SU-DHL-6 (cell line): ENCODE data around the gene KHK.

Experiments
- CTCF ChIP-seq: fragments of 200-600 bp; sonication (generic); IDR thresholded peaks from one replicate; pipeline ENCODE4 v1.5.1; 2017; ENCODE audit warnings: antibody characterized with exemption, mild to moderate bottlenecking, low read length, moderate library complexity; ENCODE audit not compliant: insufficient read depth, poor library complexity, severe bottlenecking
- EZH2phosphoT487 ChIP-seq: fragments of 200-600 bp; sonication (generic), shearing (Covaris generic); conservative IDR thresholded peaks from 2 replicates; pipeline ENCODE4 v1.6.1; 2018; ENCODE audit warnings: mild to moderate bottlenecking, antibody characterized with exemption, low read length, moderate library complexity, mixed read lengths

- TF ChIP-seq CTCF (no peak), EZH2phosphoT487 (no peak)
Observed at GRCh38 chr2:27050996-27051901, 35.3 kb upstream of the KHK start, which contains the start of gene AGBL5.
